NCI-H2029 (cell line): ENCODE measurements around the gene CCDC134.

Source experiments
- DNase-seq: peaks from one replicate; lab custom pipeline; 2025; lab: John Stamatoyannopoulos, UW

CCDC134 gene

DNA sequence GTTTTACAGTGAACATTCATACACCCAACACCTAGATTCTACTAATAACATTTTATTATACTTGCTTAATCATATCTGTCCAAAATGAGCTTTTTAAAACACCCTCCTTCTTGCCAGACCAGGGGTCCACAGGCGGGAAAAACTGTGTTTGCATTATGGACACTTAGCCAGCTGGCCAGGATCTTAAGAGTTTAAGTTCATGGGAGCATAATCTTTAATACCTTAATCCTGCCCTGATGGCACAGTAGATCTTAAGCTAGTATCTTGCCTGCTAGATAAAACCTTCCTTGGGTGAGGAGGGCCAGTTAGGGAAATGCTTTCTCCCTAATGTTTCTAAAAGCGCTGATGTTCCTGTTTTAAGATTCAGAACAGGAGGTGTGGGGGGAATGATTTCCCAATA is 13.1 kb upstream of the CCDC134 start:
- DNase-seq, result no peak

DNA sequence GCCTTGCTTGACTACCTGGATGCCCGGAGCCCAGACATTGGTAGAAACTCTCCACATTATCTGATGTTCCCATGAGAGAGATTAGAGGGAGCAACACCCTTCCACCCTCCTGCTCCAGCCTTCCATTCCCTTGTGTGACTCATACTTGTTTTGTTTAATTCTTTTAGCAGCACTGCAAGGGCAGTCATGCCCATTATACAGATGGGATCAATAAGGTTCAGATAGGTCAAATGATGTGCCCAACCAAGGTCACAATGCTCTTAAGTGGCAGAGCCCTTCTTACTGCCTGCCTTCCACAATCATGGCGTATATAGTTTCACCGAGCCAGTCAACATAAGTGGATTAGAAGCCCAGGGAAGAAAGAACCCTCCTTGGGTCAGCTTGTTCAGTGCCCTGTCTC is 6.6 kb upstream of the CCDC134 start:
- no peak for DNase-seq

DNA sequence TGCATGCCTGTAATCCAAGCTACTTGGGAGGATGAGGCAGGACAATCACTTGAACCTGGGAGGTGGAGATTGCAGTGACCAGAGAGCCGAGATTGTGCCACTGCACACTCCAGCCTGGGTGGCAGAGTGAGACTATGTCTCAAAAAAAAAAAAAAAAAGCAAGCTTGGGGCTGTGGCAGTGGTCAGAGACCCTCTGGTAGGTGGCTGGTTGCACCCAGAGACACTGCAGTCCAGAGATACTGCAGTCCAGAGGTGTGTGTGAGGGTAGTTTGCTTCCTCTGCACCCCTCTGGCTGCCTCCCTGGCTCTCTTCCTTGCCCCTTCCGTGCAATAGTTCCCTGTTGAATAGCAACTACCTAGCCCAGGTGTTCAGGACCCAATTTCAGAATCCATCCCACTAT is 1.7 kb upstream of the CCDC134 start:
- DNase-seq, result no peak

DNA sequence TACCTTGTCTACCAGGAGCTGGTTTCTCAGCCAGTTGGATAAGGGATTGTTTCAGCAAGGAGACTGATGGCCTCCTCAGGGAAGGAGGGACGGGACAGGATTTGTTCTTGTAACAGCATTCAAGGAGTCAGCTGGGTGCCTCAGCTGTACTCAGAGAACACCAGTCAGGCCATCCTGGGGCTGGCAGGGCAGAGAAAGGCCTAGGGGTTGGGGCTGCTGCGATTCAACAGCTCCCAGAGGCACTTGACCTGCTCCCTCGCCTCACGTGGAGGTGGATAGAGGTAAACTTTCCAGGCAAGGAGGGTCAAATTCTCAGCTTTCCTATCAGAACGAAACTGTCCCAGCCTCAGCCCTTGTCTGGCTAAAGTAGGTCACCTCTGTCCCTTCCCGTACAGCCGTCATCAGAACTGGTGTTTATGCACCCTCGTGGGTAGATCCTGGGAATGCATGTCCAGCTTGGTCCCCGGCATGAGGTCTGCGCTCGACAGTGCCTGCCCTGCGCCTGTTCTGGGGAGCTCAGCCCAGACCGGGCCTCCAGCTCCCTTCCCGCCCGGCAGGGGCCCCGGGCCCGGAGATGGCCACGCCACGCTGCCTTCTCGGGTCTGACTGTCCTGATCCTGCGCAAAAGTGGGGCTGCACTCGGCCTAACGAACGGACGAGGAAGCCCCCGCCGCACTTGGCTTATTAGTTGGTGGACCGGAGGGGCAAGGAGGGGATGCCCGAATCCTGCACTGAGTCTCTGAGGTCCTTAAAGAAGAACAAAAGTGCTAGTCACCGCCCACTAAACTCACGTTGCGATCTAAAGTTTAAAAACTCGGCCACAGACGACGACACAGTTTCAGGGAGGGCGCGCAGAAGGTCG is 762 bp upstream of the CCDC134 start:
- no peak for DNase-seq

DNA sequence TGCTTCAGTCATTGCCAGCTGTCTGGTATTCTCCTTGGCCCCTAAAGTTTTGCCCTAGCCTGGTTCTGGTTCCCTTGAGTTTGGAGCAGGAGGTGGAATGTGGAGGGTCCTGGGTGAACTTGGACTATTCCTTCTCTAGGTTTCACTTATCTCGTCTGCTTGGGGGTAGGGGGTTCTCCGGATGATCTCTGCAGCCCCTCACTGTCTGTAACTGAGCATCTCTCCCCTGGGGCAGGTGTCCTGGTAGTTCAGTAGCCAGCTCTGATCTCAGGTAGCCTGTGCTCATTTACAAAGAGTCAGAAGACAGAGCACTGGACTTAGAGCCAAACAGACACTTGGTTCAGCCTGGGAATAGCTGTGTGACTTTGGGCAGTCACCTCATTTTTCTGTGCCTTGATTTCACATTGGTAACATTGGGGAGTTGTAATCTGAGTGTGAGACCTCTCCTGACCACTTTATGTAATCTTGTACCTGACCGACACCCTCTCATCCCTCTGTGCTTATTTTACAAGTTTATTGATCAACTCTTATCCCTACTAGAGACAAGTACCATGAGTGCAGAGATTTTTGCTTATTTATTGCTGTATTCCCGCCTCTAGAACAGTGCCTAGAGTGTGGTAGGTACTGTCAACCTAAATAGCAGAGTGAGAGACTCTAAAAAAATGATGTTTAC is 804 bp downstream of the CCDC134 start:
- no peak for DNase-seq

DNA sequence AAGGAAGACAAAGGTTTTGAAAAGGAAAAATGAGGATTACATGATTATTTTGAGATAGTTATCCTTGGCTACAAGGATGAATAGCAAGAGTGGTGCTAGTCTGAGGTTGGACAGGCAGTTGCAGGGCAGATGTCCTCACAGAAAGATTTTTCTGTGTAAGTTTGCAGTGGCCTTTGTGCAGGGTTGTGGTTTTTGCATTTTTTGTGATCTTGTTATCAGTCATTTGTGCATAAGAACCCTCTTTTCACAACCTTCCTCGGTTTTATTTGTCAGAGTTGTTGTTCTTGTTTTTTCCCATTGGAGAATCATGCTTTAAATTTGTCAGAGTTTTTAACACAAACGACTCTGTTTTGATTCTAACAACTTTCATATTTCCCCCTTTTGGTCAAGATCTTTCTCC is 1.4 kb downstream of the CCDC134 start:
- DNase-seq, result no peak

DNA sequence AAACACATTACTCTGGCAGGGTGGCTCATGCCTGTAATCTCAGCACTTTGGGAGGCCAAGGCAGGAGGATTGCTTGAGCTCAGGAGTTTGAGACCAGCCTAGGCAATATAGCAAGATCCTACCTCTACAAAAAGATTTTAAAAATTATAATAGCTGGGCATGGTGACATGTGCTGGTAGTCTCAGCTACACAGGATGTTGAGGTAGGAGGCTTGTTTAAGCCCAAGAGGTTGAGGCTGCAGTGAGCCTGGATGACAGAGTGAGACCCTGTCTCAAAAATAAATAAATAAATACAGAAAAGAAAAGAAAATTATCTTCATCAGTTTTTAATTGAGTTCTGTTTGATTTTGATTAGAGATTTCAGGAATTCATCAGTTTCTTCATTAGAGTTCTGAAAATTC is 5.2 kb downstream of the CCDC134 start:
- DNase-seq, result no peak

DNA sequence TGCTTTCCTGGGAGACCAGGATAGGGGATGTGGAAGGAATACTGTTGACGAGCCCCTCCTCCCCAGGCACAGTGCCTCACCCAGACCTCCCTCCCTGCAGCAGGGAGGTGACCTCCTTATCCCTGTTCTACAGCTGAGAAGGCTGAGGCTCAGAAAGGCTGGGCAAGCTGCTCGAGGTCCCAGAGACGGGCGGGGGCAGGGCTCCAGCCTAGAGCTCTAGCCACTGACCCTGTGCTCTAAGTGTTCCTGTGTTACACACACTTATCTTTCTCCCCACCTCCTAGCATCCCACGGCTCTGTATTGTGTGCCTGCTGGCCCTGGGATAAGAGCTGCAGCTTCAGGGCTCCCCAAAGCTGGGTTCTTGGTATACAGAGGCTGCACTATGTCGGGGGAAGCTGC is 7.9 kb downstream of the CCDC134 start:
- DNase-seq, result no peak

DNA sequence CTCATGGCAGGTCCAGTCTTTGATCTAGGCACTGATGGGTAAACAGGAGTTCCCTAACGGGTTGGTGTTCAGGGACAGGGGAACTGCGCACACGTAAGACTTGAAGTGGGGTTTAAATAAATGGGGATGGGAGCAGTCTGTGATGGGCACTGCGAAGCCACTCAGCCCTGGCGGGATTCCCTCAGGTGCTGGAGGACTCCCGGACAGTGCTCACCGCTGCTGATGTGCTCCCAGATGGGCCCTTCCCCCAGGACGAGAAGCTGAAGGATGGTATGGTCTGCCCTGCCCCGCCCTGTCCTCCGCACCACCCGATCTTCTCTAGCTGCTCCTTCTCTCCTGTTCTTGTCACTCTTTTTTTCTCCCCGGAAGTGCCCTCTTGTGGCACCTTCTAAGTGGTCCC is 9.5 kb downstream of the CCDC134 start:
- DNase-seq, result no peak

DNA sequence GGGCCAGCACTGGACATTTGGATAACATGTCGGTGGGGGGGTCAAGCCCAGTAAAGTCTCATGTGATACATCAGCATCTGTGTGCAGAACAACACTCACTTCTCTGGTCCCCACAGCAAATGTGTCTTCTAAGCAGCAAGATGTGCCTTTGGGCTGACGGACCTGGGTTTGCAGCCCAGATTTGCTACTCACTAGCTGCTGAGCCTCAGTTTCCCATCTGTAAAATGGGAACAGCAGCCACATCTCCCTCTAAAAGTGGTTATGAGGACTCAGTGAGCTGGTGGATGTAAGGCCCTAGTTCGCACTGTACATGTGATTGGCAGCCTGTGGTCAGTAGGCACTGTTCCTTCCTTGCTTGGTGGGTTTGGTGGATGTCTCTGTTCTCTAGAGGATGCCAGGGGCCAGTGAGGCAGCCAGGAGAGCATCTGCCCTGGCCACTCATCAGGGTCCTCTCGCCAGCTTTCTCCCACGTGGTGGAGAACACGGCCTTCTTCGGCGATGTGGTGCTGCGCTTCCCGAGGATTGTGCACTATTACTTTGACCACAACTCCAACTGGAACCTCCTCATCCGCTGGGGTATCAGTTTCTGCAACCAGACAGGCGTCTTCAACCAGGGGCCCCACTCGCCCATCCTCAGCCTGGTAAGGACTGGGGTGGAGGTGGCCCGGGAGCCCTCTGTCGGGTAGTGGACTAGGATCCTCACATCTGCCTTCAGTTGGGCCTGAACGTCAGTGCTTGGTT is 12.5 kb downstream of the CCDC134 start:
- DNase-seq, result no peak

DNA sequence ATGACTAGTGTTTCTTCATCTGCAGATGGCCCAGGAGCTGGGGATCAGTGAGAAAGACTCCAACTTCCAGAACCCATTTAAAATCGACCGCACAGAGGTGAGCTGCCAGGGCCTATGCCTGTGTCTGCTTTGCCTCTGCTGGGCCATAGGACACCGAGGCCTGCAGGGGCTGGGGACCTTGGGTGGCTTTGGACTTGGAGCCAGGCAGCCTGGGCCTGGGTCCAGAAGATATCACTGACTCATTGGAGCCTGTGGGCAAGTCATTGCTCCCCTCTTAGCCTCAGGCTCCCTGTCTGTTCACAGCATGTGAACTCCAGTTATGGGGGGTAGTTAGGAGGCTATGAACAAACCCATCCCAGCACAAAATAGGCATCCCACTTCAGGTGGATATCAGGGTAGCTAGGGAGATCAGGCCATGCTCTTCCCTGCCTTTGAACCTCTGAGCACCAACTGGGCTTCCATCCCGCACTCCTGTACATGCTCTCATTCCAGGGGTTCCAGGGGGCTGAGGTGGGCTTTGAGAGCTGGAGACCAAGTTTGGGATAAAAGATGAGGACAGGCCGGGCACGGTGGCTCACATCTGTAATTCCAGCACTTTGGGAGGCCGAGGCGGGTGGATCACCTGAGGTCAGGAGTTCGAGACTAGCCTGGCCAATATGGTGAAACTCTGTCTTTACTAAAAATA is 13.4 kb downstream of the CCDC134 start:
- no peak for DNase-seq

DNA sequence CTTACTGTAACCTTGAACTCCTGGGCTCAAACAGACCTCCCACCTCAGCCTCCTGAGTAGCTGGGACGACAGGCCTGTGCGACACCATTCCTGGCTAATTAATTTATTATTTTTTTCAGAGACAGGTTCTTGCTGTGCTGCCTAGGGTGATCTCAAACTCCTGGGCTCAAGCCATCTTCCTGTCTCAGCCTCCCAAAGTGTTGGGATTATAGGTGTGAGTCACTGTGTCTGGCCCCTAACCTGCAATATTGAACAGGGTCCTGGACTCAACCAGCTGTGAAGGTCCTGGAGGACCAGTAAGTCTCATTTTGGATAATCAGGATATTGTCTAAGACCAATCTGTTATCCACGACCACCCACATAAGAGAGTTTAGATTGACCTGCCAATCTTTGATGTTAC is 15.2 kb downstream of the CCDC134 start:
- DNase-seq, result no peak

DNA sequence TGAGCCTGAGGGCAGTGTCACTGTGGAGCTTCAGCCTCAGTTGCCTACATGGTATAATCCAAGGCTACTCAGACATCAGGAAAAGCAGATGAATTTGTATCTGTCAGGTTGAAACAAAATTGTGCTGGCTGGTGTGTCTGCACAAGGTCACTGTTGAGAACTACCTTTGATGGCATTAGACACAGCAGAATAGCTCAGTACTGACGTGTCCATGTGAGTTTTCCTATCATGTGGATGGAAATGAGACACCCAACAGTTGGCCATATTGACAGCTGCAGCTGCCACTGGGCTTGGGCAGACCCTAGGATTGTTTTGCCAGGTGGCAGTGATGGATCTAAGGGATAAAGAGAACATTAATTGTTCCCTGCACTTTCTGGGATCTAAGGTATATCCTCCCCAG is 15.8 kb downstream of the CCDC134 start:
- DNase-seq, result no peak

DNA sequence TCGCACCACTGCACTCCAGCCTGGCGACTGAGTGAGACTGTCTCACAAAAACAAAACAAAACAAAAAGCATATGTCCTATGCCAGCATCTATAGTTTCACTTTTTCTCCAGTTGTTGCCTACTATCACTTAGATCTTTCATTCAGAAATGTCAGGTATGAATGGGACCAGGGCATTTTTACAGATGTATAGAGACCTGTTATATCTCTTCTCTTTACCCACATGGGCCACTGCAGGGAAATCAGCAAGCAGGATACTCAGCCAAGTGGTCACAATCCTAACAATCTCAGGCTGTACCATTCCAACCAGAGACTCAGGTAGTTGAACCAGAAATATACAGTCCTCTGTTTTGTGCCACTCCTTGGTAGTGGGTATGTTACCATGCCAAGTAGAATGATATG is 16.4 kb downstream of the CCDC134 start:
- no peak for DNase-seq

DNA sequence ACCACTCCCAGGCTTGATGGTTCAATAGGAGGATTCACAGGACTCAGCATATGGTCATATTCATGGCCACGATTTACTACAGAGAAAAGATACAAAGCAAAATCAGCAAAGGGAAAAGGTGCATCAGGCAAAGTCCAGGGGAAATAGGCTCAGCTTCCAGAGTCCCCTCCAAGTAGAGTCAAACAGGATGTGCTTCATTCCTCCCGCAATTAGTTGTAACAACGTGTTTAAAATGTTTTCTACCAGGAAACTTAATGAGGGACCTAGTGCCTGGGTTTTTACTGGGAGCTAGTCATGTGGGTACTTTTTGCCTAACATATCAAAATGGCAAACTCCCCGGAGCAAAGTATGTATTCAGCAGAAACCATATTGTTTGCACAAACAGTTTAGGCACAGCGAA is 17.5 kb downstream of the CCDC134 start:
- DNase-seq, result no peak

DNA sequence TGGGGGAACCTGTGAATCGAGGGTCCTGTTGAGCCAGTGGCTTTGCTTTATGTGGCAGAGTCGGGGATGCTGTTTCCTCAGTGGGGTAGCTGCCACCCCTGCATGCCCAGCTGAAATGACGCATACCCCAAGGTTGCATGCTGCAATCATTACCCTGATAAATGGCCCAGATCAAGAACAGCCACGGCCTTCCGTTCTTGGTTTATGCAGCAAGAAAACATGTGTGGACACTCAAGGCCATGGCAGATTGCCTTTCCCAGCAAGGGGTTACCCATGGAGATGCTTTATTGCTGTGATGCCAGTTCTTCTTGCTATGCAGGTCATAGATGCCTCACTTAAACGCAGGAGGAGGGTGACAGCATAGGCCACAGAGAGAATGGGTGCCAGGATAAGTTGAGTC is 18.1 kb downstream of the CCDC134 start:
- no peak for DNase-seq

DNA sequence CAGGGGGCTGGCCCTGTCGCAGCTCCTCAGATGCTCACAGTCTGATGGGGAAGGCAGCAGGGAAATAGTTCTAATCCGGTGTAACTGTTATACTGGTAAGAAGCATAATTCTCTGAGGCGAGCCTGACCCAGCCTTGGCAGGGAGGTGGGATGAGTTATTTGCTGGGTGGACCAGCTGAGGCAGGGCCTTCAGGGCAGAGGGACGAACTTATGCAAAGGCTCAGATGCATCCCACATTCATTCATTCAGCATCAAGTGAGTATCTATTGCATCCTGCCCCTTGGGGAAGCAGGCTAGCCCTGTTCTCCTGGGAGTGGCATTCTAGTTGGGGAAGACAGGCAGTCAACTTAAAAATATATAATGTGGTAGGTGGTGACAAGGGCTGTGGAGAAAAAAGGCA is 18.8 kb downstream of the CCDC134 start:
- DNase-seq, result no peak

DNA sequence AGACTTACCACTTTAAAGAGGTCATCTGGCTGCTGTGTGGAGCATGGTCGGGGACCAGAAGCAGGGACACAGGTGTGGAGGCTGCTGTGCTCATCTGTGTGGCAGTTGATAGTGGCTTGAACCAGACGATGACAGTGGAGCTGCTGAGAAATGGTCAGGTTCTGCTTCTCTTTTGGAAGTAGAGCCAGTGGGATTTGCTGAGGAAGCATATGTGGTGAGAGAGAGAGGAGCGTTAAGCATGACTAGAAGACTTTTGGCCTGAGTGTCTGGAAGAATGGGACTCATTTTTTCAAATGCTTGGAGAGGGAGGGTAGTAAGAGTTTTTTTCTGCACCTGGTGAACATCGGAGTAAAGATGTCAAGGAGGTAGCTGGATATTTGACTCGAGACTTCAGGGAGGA is 20.0 kb downstream of the CCDC134 start:
- DNase-seq, result no peak

DNA sequence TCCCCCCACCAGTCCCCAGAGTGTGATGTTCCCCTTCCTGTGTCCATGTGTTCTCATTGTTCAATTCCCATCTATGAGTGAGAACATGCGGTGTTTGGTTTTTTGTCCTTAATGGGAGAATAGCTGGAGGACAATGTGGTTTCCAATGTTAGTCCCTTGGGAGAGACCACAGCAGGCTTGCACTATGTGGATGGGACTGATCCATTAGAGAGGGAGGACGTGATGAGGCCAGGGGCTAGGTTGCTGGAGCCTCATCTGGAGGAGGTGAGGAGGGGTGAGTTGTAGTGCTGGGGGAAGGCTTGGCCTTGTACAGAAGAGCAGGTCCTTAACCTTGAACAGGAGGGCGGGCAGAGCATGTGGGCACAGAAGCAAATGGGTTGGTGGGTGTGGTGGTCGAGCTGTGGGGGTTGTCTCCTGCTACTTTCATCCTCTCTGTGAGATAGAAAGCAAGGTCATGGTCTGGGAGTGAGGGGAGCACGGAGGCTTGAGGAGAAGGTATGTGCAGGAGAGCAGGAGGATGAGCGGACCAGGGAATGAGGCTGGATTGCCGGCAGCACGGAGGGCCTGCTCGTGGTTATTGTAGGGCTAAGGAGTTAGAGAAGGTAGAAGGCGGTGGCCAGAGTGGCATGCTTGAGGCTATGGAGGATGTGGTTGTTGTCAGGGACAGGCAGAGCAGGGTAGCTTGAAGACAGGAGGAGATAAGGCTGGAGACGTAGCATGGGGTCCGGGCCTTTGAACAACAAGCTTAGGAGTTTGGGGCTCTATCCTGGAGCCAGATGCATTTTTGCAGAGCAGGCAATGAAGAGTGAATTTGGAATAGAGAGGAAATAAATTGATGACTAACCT is 21.2 kb downstream of the CCDC134 start:
- DNase-seq, result no peak

DNA sequence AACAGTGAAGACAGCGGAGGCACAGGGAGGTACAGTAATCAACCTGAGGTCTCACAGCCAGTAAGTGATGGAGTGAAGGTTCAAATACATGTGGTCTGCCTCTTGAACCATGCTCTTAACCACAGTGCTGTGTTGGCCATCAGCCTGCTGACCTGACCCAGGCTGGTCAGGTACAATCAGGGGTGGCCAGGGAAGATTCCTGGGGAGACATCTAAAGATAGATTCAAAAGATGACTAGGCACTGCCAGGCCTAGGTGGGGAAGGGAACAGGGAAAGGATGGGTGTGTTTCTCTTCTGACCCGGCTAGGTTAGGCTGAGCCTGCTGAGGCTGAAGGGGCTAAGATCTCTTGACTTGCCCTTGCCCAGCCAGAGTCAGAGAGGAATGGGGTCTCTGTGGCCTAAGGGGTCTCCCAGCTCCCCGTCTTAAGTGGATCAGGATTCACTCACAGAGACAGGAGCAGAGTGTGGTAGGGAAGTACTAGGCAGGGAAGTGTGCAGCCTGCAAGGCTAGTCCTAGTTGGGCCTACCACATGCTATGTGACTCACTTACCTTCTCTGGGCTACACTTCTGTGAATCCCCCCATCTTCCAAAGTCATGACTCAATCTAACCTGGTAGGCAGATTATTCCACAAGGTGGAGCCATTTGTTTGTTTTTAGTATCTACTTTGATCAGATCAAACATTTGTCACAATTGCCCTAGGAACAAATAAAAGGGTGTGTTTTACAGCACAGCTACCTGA is 22.0 kb downstream of the CCDC134 start:
- peak; percentile 36 for DNase-seq

DNA sequence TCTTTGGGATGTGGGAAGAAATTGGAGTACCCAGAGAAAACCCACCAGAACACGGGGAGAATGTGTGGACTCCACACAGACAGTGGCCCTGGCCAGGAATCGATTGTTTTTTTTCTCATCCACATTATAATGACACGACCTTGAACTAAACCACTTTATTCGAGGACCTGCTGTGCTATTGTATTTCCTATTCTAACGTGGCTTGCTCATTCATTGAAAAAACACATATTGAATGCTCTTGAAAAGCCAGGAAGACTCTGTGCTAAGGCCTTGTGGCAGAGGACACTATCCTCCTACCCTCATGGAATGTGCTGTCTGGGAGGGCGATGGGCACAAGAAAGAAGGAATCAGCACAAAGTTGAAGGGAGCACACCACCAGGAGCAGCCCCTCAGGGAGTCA is 23.3 kb downstream of the CCDC134 start:
- DNase-seq, result no peak
